Ovary (tissue), 9 donors: Measurements from ENCODE around the gene HPSE2. TPM values are rescaled to one million over a fixed set of nuclear protein-coding genes. Genes with fewer than 3 reads are reported as not detected.

ENCODE experiments used
- DNase-seq, 5 donors: peaks; one replicate each; pipeline ENCODE4 v3.0.0-alpha.2; 2019 to 2020
- H3K27ac ChIP-seq, 2 donors: fragments of 200-600 bp; one replicate each; pipeline versions ENCODE4 v1.5.1 to v1.8.0; 2019 to 2022
- H3K27me3 ChIP-seq: fragments of 200-600 bp; one replicate; pipeline ENCODE4 v1.8.0; 2022
- H3K36me3 ChIP-seq: fragments of 200-600 bp; sonication (generic); one replicate; pipeline ENCODE4 v1.5.1; 2019
- H3K4me1 ChIP-seq: one replicate; pipeline ENCODE4 v1.8.1; 2013; ENCODE audit warnings: mild to moderate bottlenecking, moderate library complexity; ENCODE audit not compliant: insufficient read depth
- H3K4me3 ChIP-seq: fragments of 200-600 bp; sonication (generic); one replicate; pipeline ENCODE4 v1.5.1; 2017
- H3K9me3 ChIP-seq, 2 donors: fragments of 200-600 bp in 1 of 2; sonication (generic) in 1 of 2; one replicate each; pipeline versions ENCODE4 v1.5.1 to v1.8.1; 2013 to 2019; ENCODE audit warnings: mild to moderate bottlenecking in 1 of 2, moderate library complexity in 1 of 2
- CTCF ChIP-seq, 3 donors: fragments of 450-650 bp in 2 of 3; fragments of 200-600 bp in 1 of 3; IDR thresholded peaks; one replicate each; pipeline versions ENCODE4 v1.5.1 to v1.8.0; 2016 to 2022; ENCODE audit warnings: antibody characterized with exemption in 3 of 3, mild to moderate bottlenecking in 1 of 3
- EP300 ChIP-seq: sonication (generic); formaldehyde crosslinking; IDR thresholded peaks from one replicate; pipeline ENCODE4 v1.6.1; 2017; ENCODE audit warnings: antibody characterized with exemption
- POLR2A ChIP-seq: fragments of 450-650 bp; IDR thresholded peaks from one replicate; pipeline ENCODE4 v1.6.1; 2017; ENCODE audit warnings: antibody characterized with exemption, mild to moderate bottlenecking, moderate library complexity
- WGBS, 3 donors: extraction: QIAGEN DNeasy Blood & Tissue Kit in 1 of 3; methylation state at CpG; one replicate each; pipeline versions ENCODE4 v1.1.5 to v1.1.7; 2013 to 2017; 5-methylcytosine and 5-hydroxymethylcytosine counted together
- intact Hi-C, 4 donors: fragments of 100-400 bp; cut with DNase I; formaldehyde crosslinking; loops; one replicate each; pipeline versions ENCODE4 v1.11.0 to v1.15.1; 2022 to 2023
- polyA plus RNA-seq, 2 donors: library from polyadenylated mRNA; stranded (reverse); fragments of 200-250 nt in 1 of 2; fragments of 350-450 nt in 1 of 2; fragmentation: Illumina TruSeq in 1 of 2; extraction: RNeasy Lipid Tissue Mini Kit (QIAGEN cat#74804) in 1 of 2; gene quantifications; one replicate each; pipeline ENCODE4 v1.2.3, GENCODE V29; 2013 to 2014
- total RNA-seq, 7 donors: library from RNA; depleted of rRNA in 2 of 7; stranded (reverse); fragments of >200 nt in 2 of 7; fragmentation: NEBNext Ultra II Directional in 3 of 7; extraction: Animal tissue kit (Norgen Biotek cat#: 25700) in 3 of 7; gene quantifications; one replicate each; pipeline versions ENCODE4 v1.1.0 to v1.2.4, GENCODE V29; 2016 to 2023
- donor health status: DM: no; HTN: no; CAD: no; lungs with moderate emphysema.
- donor health status: DM: no; HTN: no; CAD: no.
- donor health status: Bipolar disorder and iron deficiency.
- donor health status: DM: yes; HTN: yes; CAD: no.
- donor health status: DM: no; HTN: no; CAD: no.
- donor health status: DM: yes; HTN: yes; CAD: no.

Gene HPSE2
- total and polyA plus RNA-seq, 9 donors: 0.07 to 1.2 (median 0.12) TPM; not detected in 4

DNA sequence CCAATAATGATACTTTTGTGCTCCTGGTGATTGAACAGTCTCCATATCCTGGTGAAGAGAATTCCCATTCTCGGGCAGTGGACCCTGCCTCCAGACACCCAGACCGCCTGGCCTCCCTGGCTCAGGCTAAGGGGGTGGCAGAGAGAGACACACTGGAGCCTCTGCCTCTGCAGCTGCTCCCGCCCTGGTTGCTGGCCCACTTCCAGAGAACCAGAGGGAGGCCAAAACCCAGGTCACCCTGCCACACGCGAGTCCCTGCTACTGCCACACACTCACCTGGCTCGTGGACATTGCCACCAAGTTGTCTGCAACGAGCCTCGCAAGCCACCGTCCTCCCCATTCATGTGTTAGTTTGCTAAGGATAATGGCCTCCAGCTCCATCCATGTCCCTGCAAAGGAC is 221.8 kb downstream of the HPSE2 start:
- H3K27ac ChIP-seq: no peak overlapping the region
- no peaks in the 10 kb centered on the region for H3K27me3 ChIP-seq
- 87 to 91% (median 89%) methylated on average over 9 of the region's 9 CpGs for WGBS, 3 donors
- no peaks in the 10 kb centered on the region for H3K4me1 ChIP-seq
- H3K36me3 ChIP-seq: no peaks in the 10 kb centered on the region
- TF ChIP-seq POLR2A (no peak), EP300 (no peak), CTCF (IDR thresholded peaks at IDR 0.05) (no peak)
- intact Hi-C loops: no loop called here
- no peak overlapping the region for H3K4me3 ChIP-seq
- no peak for DNase-seq
- H3K9me3 ChIP-seq: no peaks in the 10 kb centered on the region

- Histone ChIP-seq H3K36me3 (no peaks in the 10 kb centered on the region), H3K4me3 (no peak overlapping the region), H3K27ac (no peak overlapping the region), H3K27me3 (no peaks in the 10 kb centered on the region), H3K9me3 (no peaks in the 10 kb centered on the region), H3K4me1 (no peaks in the 10 kb centered on the region)
- no peak for DNase-seq
- TF ChIP-seq EP300 (no peak), POLR2A (no peak), CTCF (IDR thresholded peaks at IDR 0.05) (no peak)
- intact Hi-C loops: no loop called here
Observed at GRCh38 chr10:99010286-99010685, 225.4 kb downstream of the HPSE2 start.

DNA sequence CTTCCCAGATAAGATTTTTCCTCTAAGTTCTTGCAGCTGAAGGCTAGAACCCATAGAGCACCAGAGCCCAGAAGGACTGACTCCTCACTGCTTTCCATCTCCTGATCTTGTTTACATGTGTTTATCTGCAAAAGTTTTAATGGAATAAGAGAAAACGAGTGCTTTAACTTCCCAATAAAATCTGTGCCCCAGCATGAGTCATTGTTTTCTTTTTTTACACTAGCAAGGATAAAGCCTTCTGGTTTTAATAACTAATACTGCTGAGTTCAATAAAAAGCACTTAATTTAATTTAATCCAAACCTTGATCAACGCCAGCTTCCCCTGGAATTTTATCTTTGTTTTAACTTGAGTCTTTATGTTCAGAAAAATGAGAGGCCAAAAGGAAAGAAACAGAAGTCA is 227.6 kb downstream of the HPSE2 start:
- Histone ChIP-seq H3K4me1 (no peaks in the 10 kb centered on the region), H3K27ac (no peak overlapping the region), H3K36me3 (no peaks in the 10 kb centered on the region), H3K4me3 (no peak overlapping the region), H3K9me3 (no peaks in the 10 kb centered on the region), H3K27me3 (no peaks in the 10 kb centered on the region)
- intact Hi-C loops: no loop called here
- WGBS, 3 donors: 17 to 23% (median 21%) methylated on average over 2 of the region's 2 CpGs
- no peak for DNase-seq
- TF ChIP-seq EP300 (no peak), CTCF (IDR thresholded peaks at IDR 0.05) (no peak), POLR2A (no peak)

- no peak overlapping the region for H3K27ac ChIP-seq
- no peaks in the 10 kb centered on the region for H3K4me1 ChIP-seq
- no peaks in the 10 kb centered on the region for H3K9me3 ChIP-seq
- TF ChIP-seq POLR2A: no peak
- no peak for TF ChIP-seq EP300
- no peak for TF ChIP-seq CTCF (IDR thresholded peaks at IDR 0.05)
- DNase-seq: no peak
- no peak overlapping the region for H3K4me3 ChIP-seq
- no peaks in the 10 kb centered on the region for H3K36me3 ChIP-seq
- H3K27me3 ChIP-seq: no peaks in the 10 kb centered on the region
- intact Hi-C loops: no loop called here
Observed at GRCh38 chr10:99007457-99007856, 228.2 kb downstream of the HPSE2 start.

DNA sequence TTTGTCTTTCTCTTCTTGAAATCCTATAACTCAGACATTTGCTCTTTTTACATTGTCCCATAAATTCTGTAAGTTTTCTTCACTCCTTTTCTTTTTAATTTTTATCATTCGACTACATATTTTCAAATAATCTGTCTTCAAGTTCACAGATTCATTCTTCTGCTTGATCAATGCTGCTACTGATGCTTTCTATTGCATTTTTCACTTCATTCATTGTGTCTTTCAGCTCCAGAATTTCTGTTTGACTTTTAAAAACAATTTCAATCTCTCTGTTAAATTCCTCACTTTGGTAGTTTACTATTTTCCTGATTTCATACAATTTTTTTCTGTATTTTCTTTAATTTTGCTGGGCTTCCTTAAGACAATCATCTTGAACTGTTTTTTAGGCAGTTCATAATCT is 230.4 kb downstream of the HPSE2 start:
- 79 to 95% (median 83%) methylated on average over 1 of the region's 1 CpG for WGBS, 3 donors

More for the DNA sequence above, 230.4 kb downstream of the HPSE2 start:
- H3K9me3 ChIP-seq: no peaks in the 10 kb centered on the region
- DNase-seq: no peak
- no peak overlapping the region for H3K27ac ChIP-seq
- no peak for TF ChIP-seq CTCF (IDR thresholded peaks at IDR 0.05)
- TF ChIP-seq EP300: no peak
- TF ChIP-seq POLR2A: no peak
- no peaks in the 10 kb centered on the region for H3K4me1 ChIP-seq
- no peaks in the 10 kb centered on the region for H3K27me3 ChIP-seq
- H3K4me3 ChIP-seq: no peak overlapping the region
- no peaks in the 10 kb centered on the region for H3K36me3 ChIP-seq
- intact Hi-C loops: no loop called here
